ENCODE results near the gene LNX1.

LNX1 gene

GRCh38 chr4:53598901-53599300 lies 7.6 kb upstream of the LNX1 start:
- no peak for DNase-seq

- no peak for DNase-seq
Measured at GRCh38 chr4:53598483-53598882, 7.2 kb upstream of the LNX1 start.

GRCh38 chr4:53596901-53597300 lies 5.6 kb upstream of the LNX1 start:
- no peak for DNase-seq

GRCh38 chr4:53595834-53596233 lies 4.5 kb upstream of the LNX1 start:
- DNase-seq, result no peak

GRCh38 chr4:53595204-53595603 lies 3.9 kb upstream of the LNX1 start:
- no peak for DNase-seq

- DNase-seq, result no peak
Measured at GRCh38 chr4:53593765-53594164, 2.5 kb upstream of the LNX1 start.

- no peak for DNase-seq
Measured at GRCh38 chr4:53592686-53593501, 1.6 kb upstream of the LNX1 start.

GRCh38 chr4:53592122-53592521 lies 836 bp upstream of the LNX1 start:
- DNase-seq, result no peak

GRCh38 chr4:53590187-53590586 lies 1.1 kb downstream of the LNX1 start:
- DNase-seq, result no peak

- DNase-seq, result no peak
Measured at GRCh38 chr4:53589511-53589910, 1.8 kb downstream of the LNX1 start.

GRCh38 chr4:53587135-53587534 lies 4.2 kb downstream of the LNX1 start:
- no peak for DNase-seq

- no peak for DNase-seq
Measured at GRCh38 chr4:53586121-53586816, 5.0 kb downstream of the LNX1 start.

- DNase-seq, result no peak
Measured at GRCh38 chr4:53584658-53585057, 6.6 kb downstream of the LNX1 start.

- no peak for DNase-seq
Measured at GRCh38 chr4:53583513-53583912, 7.8 kb downstream of the LNX1 start.

- no peak for DNase-seq
Measured at GRCh38 chr4:53582194-53582593, 9.1 kb downstream of the LNX1 start.

- no peak for DNase-seq
Measured at GRCh38 chr4:53580274-53580673, 11.0 kb downstream of the LNX1 start.

- DNase-seq, result no peak
Measured at GRCh38 chr4:53579826-53580225, 11.5 kb downstream of the LNX1 start.

- DNase-seq, result no peak
Measured at GRCh38 chr4:53576676-53577372, 14.5 kb downstream of the LNX1 start.

GRCh38 chr4:53576071-53576617 lies 15.1 kb downstream of the LNX1 start:
- no peak for DNase-seq

- DNase-seq, result no peak
Measured at GRCh38 chr4:53575552-53575951, 15.7 kb downstream of the LNX1 start.

- no peak for DNase-seq
Measured at GRCh38 chr4:53574528-53574927, 16.8 kb downstream of the LNX1 start.

GRCh38 chr4:53573696-53574095 lies 17.6 kb downstream of the LNX1 start:
- DNase-seq, result no peak

GRCh38 chr4:53572600-53572994 lies 18.7 kb downstream of the LNX1 start:
- DNase-seq, result no peak
